ENCODE results near the gene PTK6.

GRCh38 chr20:63518351-63518861 is 18.8 kb downstream of the PTK6 start:
- TF ChIP-seq CTCF (IDR thresholded peaks at IDR 0.05; ENCODE audit: low read depth, low read length, poor library complexity, severe bottlenecking) (no peak), EZH2phosphoT487 (IDR thresholded peaks at IDR 0.05; ENCODE audit: borderline replicate concordance, low read length) (no peak)
